ENCODE data around the gene BHLHE23.

The BHLHE23 gene

GRCh38 chr20:63009045-63009961, 2.5 kb upstream of the BHLHE23 start:
- peak; percentile 85 for DNase-seq (ENCODE audit: low spot score)

DNA sequence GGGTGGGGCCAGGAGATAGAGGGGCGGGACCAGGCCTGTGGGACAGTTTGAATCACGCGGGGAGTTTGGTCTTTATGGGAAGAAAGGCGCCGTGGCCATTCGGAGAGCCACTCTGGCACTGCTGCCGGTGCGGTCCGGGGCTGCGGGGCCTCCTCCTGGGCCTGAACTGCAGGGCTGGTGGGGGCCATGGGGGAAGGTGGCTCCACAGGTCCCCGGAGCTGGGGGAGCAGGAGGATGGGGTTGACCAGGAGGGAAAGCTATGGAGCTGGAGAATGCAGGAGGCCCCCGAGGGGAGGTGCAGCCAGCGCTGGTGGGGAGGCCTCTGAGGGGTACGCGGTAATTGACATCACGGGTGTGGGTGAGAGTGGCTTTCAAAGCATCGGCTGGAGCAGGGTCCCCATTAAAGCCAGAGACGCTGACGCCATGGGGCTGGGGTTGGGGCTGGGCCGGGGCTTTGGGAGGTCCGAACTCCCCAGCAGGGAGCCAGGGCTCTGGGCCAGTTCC, 1.8 kb upstream of the BHLHE23 start:
- DNase-seq (ENCODE audit: low spot score) = no peak

DNA sequence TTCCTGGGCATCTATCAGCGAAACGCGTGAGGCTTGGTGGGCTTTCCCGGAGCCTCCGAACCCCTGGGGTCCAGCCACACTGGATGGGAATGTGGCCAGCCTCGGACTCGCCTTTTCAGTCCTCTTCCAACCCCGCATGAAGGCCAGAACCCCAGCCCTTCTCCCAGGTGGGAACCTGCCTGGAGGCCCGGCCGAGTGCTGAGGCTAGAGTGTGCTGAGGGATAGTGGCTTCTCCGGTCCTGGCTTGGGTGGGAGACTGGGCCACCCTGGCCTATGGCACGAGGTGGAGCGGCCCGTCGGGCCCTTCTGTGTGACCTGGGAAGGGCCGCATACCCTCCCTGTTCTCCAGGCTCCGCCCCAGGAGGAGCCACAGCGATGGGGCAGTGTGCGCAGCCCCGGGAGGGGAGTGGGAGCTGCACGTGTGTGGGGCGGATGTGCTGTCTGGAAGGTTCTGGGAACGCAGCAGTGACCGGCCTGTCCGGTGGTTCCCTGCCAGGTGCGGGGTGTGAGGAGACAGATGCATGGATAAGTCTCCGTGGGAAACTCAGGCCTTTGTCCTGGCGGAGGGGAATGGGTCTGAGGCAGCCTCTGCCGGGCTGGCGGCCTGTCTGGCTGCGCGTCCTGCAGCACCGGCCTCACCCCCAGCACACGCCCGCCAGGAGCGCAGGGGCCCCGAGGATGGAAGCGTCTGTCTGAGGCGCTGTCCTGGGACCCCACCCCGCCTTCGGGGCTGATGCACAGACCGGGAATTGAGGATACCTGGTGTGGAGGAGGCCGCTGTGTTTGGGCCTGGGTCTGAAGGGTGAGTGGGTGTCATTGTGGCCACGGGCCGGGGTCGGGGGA, 1.1 kb upstream of the BHLHE23 start:
- no peak for DNase-seq (ENCODE audit: low spot score)

GRCh38 chr20:63007360-63007645, 539 bp upstream of the BHLHE23 start:
- DNase-seq (ENCODE audit: low spot score) = no peak

DNA sequence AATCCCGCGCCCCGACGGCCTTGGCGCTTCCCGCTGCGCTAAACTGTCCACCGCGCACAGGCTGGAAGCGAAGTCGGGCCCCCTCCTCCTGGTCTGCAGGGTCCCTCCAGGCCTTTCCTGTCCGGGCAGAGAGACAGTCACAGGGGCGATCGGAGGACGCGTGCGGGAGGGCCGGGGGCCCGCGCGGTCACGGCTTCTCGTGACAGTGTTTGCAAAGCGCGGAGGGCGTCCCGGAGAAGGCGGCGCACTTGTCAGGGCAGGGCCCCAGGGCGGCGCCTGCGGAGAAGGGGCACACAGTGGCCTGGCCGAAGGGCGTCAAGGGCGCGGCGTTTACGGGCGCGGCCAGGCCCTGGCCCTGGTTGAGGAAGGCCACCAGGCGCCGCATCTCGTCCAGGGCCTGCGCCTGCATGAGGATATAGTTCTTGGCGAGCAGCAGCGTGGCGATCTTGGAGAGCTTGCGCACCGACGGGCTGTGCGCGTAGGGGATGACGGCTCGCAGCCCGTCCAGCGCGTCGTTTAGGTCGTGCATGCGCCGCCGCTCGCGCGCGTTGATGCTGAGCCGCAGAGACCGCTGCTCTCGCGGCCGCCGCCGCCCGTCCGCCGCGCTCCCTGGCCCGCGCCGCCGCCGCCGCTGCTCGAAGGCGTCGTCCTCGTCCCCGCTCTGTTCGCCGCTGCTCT, 763 bp downstream of the BHLHE23 start:
- no peak for DNase-seq (ENCODE audit: low spot score)

- DNase-seq (ENCODE audit: low spot score) = no peak
Measured at GRCh38 chr20:63005365-63005861, 1.4 kb downstream of the BHLHE23 start.

GRCh38 chr20:63004607-63005364, 2.0 kb downstream of the BHLHE23 start:
- no peak for DNase-seq (ENCODE audit: low spot score)

- DNase-seq (ENCODE audit: low spot score) = no peak
Measured at GRCh38 chr20:63003546-63003945, 3.2 kb downstream of the BHLHE23 start.

GRCh38 chr20:63002511-63002910, 4.3 kb downstream of the BHLHE23 start:
- DNase-seq (ENCODE audit: low spot score) = no peak

GRCh38 chr20:63000958-63001357, 5.8 kb downstream of the BHLHE23 start:
- DNase-seq (ENCODE audit: low spot score) = no peak

- no peak for DNase-seq (ENCODE audit: low spot score)
Measured at GRCh38 chr20:63000036-63000435, 6.7 kb downstream of the BHLHE23 start.

DNA sequence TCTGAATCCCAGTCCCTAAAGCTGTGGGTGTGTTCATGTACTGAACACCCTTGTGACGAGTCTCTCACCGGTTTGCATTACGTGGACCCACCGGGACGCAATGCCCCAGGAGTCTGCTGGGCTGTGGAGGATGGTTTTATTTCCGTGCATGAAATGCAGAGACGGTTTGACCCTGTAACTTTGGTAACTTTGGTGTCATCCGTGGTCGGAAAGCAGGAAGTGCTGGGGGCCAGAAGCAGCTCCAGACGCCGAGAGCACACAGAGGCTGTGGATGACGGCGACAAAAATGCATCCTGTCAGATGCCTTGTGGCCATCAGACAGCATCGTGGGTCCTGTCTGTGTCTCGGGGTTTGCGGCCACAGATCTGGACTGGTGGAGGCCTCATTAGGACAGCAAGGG, 7.2 kb downstream of the BHLHE23 start:
- DNase-seq (ENCODE audit: low spot score) = no peak

- DNase-seq (ENCODE audit: low spot score) = no peak
Measured at GRCh38 chr20:62998449-62998848, 8.3 kb downstream of the BHLHE23 start.

DNA sequence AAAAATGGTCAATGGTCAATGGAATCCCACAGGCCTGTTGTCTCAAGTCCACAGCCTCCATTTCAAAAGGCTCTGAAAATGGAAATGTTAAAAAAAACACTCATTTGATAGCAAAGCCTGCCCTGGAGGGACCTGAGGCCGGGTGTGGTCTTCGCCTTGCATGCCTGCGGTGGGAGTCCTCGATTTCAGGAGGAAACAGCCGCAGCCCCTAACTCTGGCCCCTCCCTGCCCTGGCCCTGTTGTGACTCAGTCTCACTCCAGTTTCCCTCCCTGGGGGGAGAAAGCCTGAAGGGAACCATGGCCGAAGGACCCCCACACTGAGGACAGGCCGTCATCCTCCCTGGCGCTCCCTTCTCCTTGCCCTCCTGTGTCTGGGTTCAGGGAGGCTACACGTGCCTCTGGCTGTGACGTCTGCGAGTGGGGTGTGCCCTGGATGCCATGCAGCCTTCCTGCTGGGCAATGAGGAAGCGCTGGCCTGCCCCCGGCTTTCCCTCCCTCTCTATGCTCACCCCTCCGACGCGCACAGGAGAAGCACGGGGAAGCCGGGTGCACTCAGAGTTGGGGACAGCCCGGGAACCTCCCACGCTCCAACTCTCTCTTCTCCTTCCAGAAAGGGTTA, 9.2 kb downstream of the BHLHE23 start:
- no peak for DNase-seq (ENCODE audit: low spot score)

- DNase-seq (ENCODE audit: low spot score) = no peak
Measured at GRCh38 chr20:62996596-62996982, 10.2 kb downstream of the BHLHE23 start.

DNA sequence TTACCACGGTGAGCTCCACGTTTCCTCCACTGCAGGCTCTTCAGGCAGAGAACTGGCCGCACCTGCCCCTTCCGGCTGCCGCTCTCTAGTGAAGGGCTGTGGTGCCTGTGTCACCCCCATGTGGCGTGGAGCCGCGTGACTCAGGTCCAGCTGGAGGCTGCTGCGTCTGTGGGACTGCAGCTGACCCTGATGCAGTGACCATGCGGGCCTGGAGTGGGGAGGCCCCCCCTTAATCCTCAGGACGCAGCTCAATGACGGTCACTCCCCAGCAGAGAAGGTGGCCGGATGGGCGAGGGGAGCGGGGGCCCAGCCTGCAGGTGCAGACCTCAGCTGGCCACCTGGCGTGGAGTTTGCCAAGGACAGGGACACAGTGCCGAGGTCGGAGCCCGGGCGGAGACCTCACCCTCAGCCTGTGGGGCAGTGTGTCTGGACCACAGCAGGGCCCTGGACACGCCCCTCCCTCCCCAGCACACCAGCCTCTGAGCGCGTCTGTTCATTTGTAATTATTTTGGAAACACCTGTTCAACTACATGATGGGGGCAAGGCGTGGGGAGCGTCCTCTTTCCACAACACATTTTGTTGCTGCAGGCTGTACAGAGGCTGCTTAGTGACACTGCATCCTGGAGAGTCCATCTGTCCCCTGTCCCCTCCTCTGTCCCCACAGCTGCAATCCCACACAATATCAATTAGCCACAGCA, 10.7 kb downstream of the BHLHE23 start:
- no peak for DNase-seq (ENCODE audit: low spot score)

- DNase-seq (ENCODE audit: low spot score) = no peak
Measured at GRCh38 chr20:62995481-62995880, 11.3 kb downstream of the BHLHE23 start.

- no peak for DNase-seq (ENCODE audit: low spot score)
Measured at GRCh38 chr20:62994869-62995281, 11.9 kb downstream of the BHLHE23 start.

GRCh38 chr20:62993856-62994494, 12.8 kb downstream of the BHLHE23 start:
- no peak for DNase-seq (ENCODE audit: low spot score)

DNA sequence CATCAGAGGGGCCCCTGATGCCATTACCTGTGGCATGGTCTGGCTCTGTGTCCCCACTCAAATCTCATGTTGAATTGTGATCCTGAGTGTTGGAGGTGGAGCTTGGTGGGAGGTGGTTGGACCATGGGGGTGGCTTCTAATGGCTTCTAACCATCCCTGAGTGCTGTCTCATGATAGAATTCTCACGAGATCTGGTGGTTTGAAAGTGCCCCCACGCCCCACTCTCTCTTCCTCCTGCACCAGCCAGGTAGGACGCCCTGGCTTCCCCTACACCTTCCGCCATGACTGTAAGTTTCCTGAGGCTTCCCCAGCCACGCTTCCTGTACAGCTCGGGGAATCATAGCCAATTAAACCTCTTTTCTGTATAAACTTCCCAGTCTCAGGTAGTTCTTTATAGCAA, 14.9 kb downstream of the BHLHE23 start:
- DNase-seq (ENCODE audit: low spot score) = no peak
